GM06990 (cell line): ENCODE measurements around the gene OR4C6.

ENCODE experiments used
- DNase-seq: peaks from one replicate; pipeline ENCODE4 v3.0.0-alpha.2; 2011; ENCODE audit not compliant: insufficient read length; ENCODE audit errors: extremely low read depth
- H3K27me3 ChIP-seq: replicated peaks from 2 replicates; pipeline ENCODE4 v1.6.0; 2011; ENCODE audit warnings: low read length; ENCODE audit not compliant: control insufficient read depth, insufficient read depth
- H3K36me3 ChIP-seq: 2 replicates; pipeline ENCODE4 v1.5.1; 2011; ENCODE audit warnings: low read length; ENCODE audit not compliant: control insufficient read depth, insufficient read depth
- H3K4me3 ChIP-seq: replicated peaks from 2 replicates; pipeline ENCODE4 v1.5.1; 2011; ENCODE audit warnings: low read depth, mild to moderate bottlenecking, control low read depth, low read length
- TF ChIP-seq, protein P1 (sequence below): IDR thresholded peaks from 2 replicates; pipeline ENCODE4 v1.5.1; 2011; ENCODE audit warnings: low read length, control low read depth, mild to moderate bottlenecking, inconsistent platforms; ENCODE audit not compliant: insufficient read depth, poor library complexity, severe bottlenecking

The OR4C6 gene

DNA sequence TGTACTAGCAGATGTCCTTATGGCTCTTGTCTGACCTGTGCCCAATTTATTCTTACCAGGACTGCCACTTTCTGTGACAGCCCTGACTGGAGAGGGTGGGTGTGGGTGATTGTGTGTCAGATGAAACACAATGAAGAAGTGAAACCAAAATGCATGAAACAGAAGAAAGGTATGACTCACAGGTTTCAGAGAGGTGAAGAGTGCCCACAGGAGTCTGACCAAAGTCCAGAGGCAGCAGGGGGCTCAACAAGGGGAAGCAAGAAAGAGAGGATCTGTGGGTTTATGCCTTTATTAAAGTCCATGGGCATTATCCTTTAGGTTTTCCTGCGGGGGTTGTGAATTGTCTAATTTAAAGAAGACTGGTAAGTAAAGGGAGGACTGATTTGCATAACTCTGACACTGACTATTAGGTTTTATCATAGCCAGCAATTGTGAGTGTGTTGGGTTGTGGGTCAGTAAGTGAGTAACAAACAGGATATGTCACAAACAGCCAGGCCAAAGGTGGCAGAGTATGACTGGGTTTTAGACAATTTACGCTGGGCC, 3.9 kb upstream of the OR4C6 start:
- TF ChIP-seq, protein P1, sequence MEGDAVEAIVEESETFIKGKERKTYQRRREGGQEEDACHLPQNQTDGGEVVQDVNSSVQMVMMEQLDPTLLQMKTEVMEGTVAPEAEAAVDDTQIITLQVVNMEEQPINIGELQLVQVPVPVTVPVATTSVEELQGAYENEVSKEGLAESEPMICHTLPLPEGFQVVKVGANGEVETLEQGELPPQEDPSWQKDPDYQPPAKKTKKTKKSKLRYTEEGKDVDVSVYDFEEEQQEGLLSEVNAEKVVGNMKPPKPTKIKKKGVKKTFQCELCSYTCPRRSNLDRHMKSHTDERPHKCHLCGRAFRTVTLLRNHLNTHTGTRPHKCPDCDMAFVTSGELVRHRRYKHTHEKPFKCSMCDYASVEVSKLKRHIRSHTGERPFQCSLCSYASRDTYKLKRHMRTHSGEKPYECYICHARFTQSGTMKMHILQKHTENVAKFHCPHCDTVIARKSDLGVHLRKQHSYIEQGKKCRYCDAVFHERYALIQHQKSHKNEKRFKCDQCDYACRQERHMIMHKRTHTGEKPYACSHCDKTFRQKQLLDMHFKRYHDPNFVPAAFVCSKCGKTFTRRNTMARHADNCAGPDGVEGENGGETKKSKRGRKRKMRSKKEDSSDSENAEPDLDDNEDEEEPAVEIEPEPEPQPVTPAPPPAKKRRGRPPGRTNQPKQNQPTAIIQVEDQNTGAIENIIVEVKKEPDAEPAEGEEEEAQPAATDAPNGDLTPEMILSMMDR = no peak
- Histone ChIP-seq H3K27me3 (no peaks in the 10 kb centered on the region), H3K4me3 (no peak overlapping the region), H3K36me3 (no peaks in the 10 kb centered on the region)
- peak; percentile 35 for DNase-seq

DNA sequence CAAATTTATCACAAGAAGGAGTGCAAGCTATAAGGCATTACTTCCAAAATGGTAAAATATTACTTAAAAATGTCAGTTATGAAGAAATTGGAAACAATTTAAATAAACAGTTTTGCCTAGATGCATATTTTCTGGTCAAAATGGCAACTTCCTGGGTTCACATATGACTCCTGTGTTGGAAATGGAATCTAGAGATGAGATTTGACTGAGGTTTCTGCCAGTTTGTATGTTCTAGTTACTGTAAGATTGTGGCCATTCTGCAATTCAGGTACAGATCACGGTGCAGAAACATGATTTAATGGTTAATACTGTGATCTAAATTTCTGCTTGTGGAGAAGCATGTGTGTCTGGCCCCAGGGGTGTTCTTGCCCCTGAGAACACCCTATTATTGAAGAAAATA, 3.4 kb upstream of the OR4C6 start:
- H3K4me3 ChIP-seq = no peak overlapping the region

DNA sequence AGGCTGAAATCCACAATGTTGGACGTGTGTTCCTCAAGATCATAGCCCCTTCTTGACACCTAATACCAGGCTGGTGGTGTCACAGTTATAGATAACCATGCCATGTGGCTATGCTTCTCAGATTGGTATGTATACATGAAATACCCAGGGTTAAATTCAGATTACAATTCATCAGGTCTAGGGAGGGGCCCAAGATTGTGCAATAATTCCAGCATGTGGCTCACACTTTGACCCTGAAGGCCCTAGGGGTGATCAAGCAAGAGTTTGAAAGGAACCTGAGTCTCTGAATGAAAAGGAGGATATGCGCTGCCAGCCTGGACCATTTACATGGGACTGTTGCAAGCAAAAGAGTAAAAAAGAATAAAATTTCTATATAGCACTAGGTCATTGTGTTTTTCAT, 7.4 kb downstream of the OR4C6 start:
- TF ChIP-seq, protein P1 = no peak
- no peaks in the 10 kb centered on the region for H3K27me3 ChIP-seq
- H3K36me3 ChIP-seq = no peaks in the 10 kb centered on the region
- no peak for DNase-seq
- no peak overlapping the region for H3K4me3 ChIP-seq

More for the DNA sequence above, 3.4 kb upstream of the OR4C6 start:
- Histone ChIP-seq H3K27me3 (no peaks in the 10 kb centered on the region), H3K36me3 (no peaks in the 10 kb centered on the region)
- TF ChIP-seq, protein P1 = no peak
- DNase-seq = no peak

DNA sequence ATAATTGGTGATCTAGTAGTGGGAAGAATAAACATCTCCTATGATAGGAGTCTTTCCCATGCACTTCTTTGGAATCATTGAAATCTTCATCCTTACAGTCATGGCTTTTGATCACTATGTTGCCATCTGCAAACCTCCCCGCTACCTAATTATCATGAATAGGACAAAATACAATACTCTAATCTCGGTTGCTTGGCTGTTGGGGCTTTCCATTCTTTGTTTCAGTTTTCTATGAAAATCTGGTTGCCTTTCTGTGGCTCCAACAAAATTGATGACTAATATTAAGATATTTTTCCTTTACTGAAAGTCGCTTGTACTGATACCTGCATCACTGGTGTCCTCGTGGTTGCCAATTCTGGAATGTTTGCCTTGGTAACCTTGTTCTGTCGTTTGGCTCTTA, 11.9 kb downstream of the OR4C6 start:
- no peaks in the 10 kb centered on the region for H3K36me3 ChIP-seq
- TF ChIP-seq, protein P1 = no peak
- no peak overlapping the region for H3K4me3 ChIP-seq
- H3K27me3 ChIP-seq = no peaks in the 10 kb centered on the region
- DNase-seq = no peak

DNA sequence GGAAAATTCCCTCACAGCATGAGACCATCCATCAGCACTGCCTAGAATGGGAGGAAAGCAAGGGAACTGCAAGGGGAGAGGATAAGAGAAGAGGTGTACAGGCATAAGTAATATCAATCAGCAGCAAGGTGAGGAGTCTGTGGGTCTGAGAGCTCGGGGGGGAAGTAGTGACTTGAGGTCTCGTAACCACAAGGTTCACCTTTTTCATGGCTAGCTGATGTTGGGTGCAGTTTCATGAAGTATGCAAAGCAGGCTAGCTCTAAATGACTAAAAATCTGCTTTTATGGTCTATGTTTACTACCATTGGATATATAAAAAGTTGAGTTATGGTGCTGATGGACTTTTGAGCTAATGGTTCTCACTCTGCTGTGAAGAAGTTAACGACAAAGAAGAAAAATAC, 35.8 kb downstream of the OR4C6 start:
- no peaks in the 10 kb centered on the region for H3K36me3 ChIP-seq
- TF ChIP-seq, protein P1 = no peak
- H3K4me3 ChIP-seq = no peak overlapping the region

DNA sequence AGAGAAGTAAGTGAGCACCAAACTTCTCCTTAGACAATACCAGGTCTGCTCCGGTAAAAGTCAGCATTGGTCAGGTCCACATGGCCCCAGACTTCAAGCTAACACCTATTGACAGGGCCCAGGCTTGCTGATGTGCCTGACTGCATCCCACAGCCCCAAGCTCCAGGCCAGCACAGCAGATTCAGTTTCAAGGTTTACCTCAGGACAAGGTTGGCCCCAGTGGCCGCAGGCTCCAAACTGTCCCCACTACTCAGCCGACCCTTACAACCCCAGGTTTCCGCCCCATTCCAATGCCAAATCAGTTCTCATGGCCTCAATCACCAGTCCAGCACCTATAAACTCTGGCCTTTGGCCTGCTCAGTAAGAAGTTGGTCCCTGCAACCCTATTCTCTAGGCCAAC, 39.4 kb downstream of the OR4C6 start:
- Histone ChIP-seq H3K4me3 (no peak overlapping the region), H3K36me3 (no peaks in the 10 kb centered on the region), H3K27me3 (no peaks in the 10 kb centered on the region)
- TF ChIP-seq, protein P1 = no peak
- no peak for DNase-seq

More for the DNA sequence above, 35.8 kb downstream of the OR4C6 start:
- no peaks in the 10 kb centered on the region for H3K27me3 ChIP-seq
- DNase-seq = no peak
